HG02798 (cell line): Measurements from ENCODE around the gene SLC18A2.
"Not testable (repeated sequence)": the region's sequence is repeated elsewhere in the genome, so short reads cannot be mapped to it uniquely, and the experiment has no call there.

Source experiments
- ATAC-seq: cut with Tn5 transposase; IDR thresholded peaks from one replicate; pipeline ENCODE4 v1.9.1; 2021; ENCODE audit warnings: mild to moderate bottlenecking; ENCODE audit not compliant: unreplicated experiment, poor library complexity

The SLC18A2 gene

GRCh38 chr10:117261501-117261900 is 20.6 kb downstream of the SLC18A2 start:
- ATAC-seq = no peak

GRCh38 chr10:117262291-117262902 is 21.5 kb downstream of the SLC18A2 start:
- ATAC-seq = no peak

GRCh38 chr10:117262903-117263293 is 22.0 kb downstream of the SLC18A2 start:
- ATAC-seq = no peak

- ATAC-seq = no peak
Observed at GRCh38 chr10:117264782-117265181, 23.9 kb downstream of the SLC18A2 start.

GRCh38 chr10:117266400-117266799 is 25.5 kb downstream of the SLC18A2 start:
- ATAC-seq = no peak

- no peak for ATAC-seq
Observed at GRCh38 chr10:117266812-117267211, 25.9 kb downstream of the SLC18A2 start.

- ATAC-seq = no peak
Observed at GRCh38 chr10:117268258-117268657, 27.3 kb downstream of the SLC18A2 start.

GRCh38 chr10:117268907-117269306 is 28.0 kb downstream of the SLC18A2 start:
- no peak for ATAC-seq

GRCh38 chr10:117271427-117271826 is 30.5 kb downstream of the SLC18A2 start:
- no peak for ATAC-seq

GRCh38 chr10:117272195-117273076 is 31.5 kb downstream of the SLC18A2 start:
- no peak for ATAC-seq

- no peak for ATAC-seq
Observed at GRCh38 chr10:117273980-117274379, 33.1 kb downstream of the SLC18A2 start.

- ATAC-seq = no peak
Observed at GRCh38 chr10:117274509-117274908, 33.6 kb downstream of the SLC18A2 start.

GRCh38 chr10:117275121-117275520 is 34.2 kb downstream of the SLC18A2 start:
- ATAC-seq = no peak

- ATAC-seq = no peak
Observed at GRCh38 chr10:117277675-117278074, 36.8 kb downstream of the SLC18A2 start.

- ATAC-seq = no peak
Observed at GRCh38 chr10:117284716-117285494, 44.0 kb downstream of the SLC18A2 start.

- ATAC-seq = not testable (repeated sequence)
Observed at GRCh38 chr10:117290872-117291271, 50.0 kb downstream of the SLC18A2 start.

- ATAC-seq = no peak
Observed at GRCh38 chr10:117294039-117294645, 53.2 kb downstream of the SLC18A2 start.

- no peak for ATAC-seq
Observed at GRCh38 chr10:117294735-117295134, 53.8 kb downstream of the SLC18A2 start.

- ATAC-seq = no peak
Observed at GRCh38 chr10:117298219-117298618, 57.3 kb downstream of the SLC18A2 start.

- ATAC-seq = no peak
Observed at GRCh38 chr10:117299435-117299834, 58.5 kb downstream of the SLC18A2 start.

- no peak for ATAC-seq
Observed at GRCh38 chr10:117300671-117301070, 59.8 kb downstream of the SLC18A2 start.
